ENCODE data around the gene WDR72.

DNA sequence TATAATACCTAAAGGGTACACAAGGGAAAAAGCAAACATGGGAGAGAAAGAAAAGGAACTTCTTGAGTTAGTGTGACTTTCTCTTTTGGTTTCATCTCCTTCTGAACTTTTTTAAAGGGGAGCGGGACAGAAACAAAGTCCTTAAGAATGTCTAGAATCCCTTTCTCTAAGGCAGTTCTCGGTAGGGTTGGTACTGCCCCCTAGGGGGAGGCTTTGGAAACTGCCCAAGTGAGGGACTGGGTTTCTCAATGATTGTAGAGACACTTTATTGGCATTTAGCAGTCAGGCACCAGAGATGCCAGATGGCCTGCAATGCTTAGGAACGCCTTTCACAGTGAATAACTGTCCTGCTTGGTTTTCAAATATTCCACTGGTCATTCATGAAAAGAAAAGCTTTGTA is 172.7 kb downstream of the WDR72 start:
- TF ChIP-seq POLR2A (IDR thresholded peaks at IDR 0.05; ENCODE audit: low read depth, low read length) (no peak), TAF1 (IDR thresholded peaks at IDR 0.05; ENCODE audit: borderline replicate concordance, low read depth, low read length) (no peak)
